Testis (tissue), 3 donors: ENCODE data around the gene SHC4. TPM values are rescaled to one million over a fixed set of nuclear protein-coding genes. Genes with fewer than 3 reads are reported as not detected.

Experiments used
- DNase-seq: peaks from one replicate; pipeline ENCODE4 v3.0.0-alpha.2; 2019
- H3K27ac ChIP-seq, 2 donors: fragments of 200-600 bp; sonication (generic); one replicate each; pipeline ENCODE4 v1.5.1; 2019
- H3K27me3 ChIP-seq: fragments of 200-600 bp; sonication (generic); one replicate; pipeline ENCODE4 v1.5.1; 2019
- H3K36me3 ChIP-seq: fragments of 200-600 bp; sonication (generic); one replicate; pipeline ENCODE4 v1.5.1; 2017; ENCODE audit warnings: low read depth; ENCODE audit errors: missing control alignments
- H3K4me1 ChIP-seq: fragments of 200-600 bp; sonication (generic); one replicate; pipeline ENCODE4 v1.5.1; 2019
- H3K4me3 ChIP-seq, 2 donors: fragments of 200-600 bp; sonication (generic); one replicate each; pipeline ENCODE4 v1.5.1; 2017 to 2019
- H3K9me3 ChIP-seq: fragments of 200-600 bp; sonication (generic); one replicate; pipeline ENCODE4 v1.5.1; 2017
- CTCF ChIP-seq, 3 experiments: fragments of 450-650 bp in 2 of 3; fragments of 200-600 bp in 1 of 3; sonication (generic) in 1 of 3; IDR thresholded peaks; one replicate each; pipeline ENCODE4 v1.5.1; 2016 to 2019; ENCODE audit warnings: antibody characterized with exemption in 3 of 3, mild to moderate bottlenecking in 2 of 3, moderate library complexity in 1 of 3
- POLR2A ChIP-seq: fragments of 450-650 bp; IDR thresholded peaks from one replicate; pipeline ENCODE4 v1.6.1; 2017; ENCODE audit warnings: antibody characterized with exemption, mild to moderate bottlenecking, moderate library complexity
- WGBS, 2 donors: methylation state at CpG; one replicate each; pipeline ENCODE4 v1.1.5; 2018; 5-methylcytosine and 5-hydroxymethylcytosine counted together
- intact Hi-C: fragments of 100-400 bp; cut with DNase I; formaldehyde crosslinking; loops from one replicate; pipeline ENCODE4 v1.15.1; 2023; ENCODE audit warnings: low total_unique reads
- polyA plus RNA-seq: library from polyadenylated mRNA; stranded (reverse); fragments of 350-450 nt; fragmentation: Illumina TruSeq; extraction: RNeasy Lipid Tissue Mini Kit (QIAGEN cat#74804); gene quantifications from one replicate; pipeline ENCODE4 v1.2.3, GENCODE V29; 2014; ENCODE audit warnings: low read depth, low replicate concordance; ENCODE audit not compliant: insufficient read depth
- total RNA-seq, 2 donors: library from RNA; depleted of rRNA; stranded (reverse); fragments of >200 nt; gene quantifications; one replicate each; pipeline ENCODE4 v1.2.3, GENCODE V29; 2016

The SHC4 gene
- total and polyA plus RNA-seq, 3 donors from 2014 or later, result 22.7 to 70.4 (median 52.0) TPM

- 100% methylated on average over 1 of the region's 1 CpG for WGBS, 2 donors
- Histone ChIP-seq H3K4me3 (no peak overlapping the region), H3K27ac (no peak overlapping the region), H3K9me3 (no peaks in the 10 kb centered on the region), H3K27me3 (no peaks in the 10 kb centered on the region), H3K36me3 (no peaks in the 10 kb centered on the region), H3K4me1 (no peaks in the 10 kb centered on the region)
- intact Hi-C loops, result no loop called here
- no peak for DNase-seq
- TF ChIP-seq CTCF (IDR thresholded peaks at IDR 0.05) (no peak), POLR2A (no peak)
Measured at GRCh38 chr15:48992545-48992944, 28.8 kb upstream of the SHC4 start.

- Histone ChIP-seq H3K27me3 (no peaks in the 10 kb centered on the region), H3K36me3 (no peaks in the 10 kb centered on the region), H3K9me3 (no peaks in the 10 kb centered on the region), H3K4me1 (no peaks in the 10 kb centered on the region), H3K4me3 (no peak overlapping the region), H3K27ac (no peak overlapping the region)
- 95 to 96% methylated on average over 6 of the region's 6 CpGs for whole genome bisulfite sequencing, 2 donors
- intact Hi-C loops, result no loop called here
- DNase-seq, result no peak
- no peak for TF ChIP-seq POLR2A
- TF ChIP-seq CTCF (IDR thresholded peaks at IDR 0.05), result no peak
Measured at GRCh38 chr15:48992096-48992495, 28.4 kb upstream of the SHC4 start.

GRCh38 chr15:48989170-48989569, 25.5 kb upstream of the SHC4 start:
- no peak overlapping the region for H3K27ac ChIP-seq
- no peaks in the 10 kb centered on the region for H3K27me3 ChIP-seq
- no peaks in the 10 kb centered on the region for H3K9me3 ChIP-seq
- 81 to 95% methylated on average over 1 of the region's 1 CpG for WGBS, 2 donors
- H3K4me3 ChIP-seq, result no peak overlapping the region
- DNase-seq, result no peak
- H3K4me1 ChIP-seq, result peaks cover 4% of the 10 kb centered on the region
- intact Hi-C loops, result no loop called here
- TF ChIP-seq CTCF (IDR thresholded peaks at IDR 0.05) (no peak), POLR2A (no peak)
- no peaks in the 10 kb centered on the region for H3K36me3 ChIP-seq

- intact Hi-C loops, result no loop called here
- Histone ChIP-seq H3K36me3 (no peaks in the 10 kb centered on the region), H3K27ac (no peak overlapping the region), H3K27me3 (no peaks in the 10 kb centered on the region), H3K4me3 (no peak overlapping the region), H3K9me3 (no peaks in the 10 kb centered on the region), H3K4me1 (peaks cover 10% of the 10 kb centered on the region)
- TF ChIP-seq POLR2A (no peak), CTCF (IDR thresholded peaks at IDR 0.05) (no peak)
- DNase-seq, result no peak
Measured at GRCh38 chr15:48987142-48987541, 23.4 kb upstream of the SHC4 start.

DNA sequence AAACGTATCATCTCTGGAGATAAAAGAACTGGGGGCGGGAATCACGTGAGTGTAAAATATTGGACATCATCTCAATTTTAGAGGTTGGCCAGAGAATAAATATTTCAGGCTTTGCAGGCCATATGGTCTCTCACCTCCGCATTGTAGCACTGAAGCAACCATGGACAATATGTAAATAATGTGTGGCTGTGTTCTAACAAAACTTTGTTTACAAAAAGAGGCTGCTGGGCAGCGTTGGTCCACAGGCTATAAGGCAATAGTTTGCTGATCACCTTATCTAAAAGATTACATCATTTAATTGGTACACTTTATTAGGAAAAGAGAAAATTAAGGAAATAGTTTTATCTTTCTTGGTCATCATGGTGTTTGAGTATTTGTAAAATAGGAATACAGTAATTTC, 22.5 kb upstream of the SHC4 start:
- no peak for DNase-seq
- no peaks in the 10 kb centered on the region for H3K36me3 ChIP-seq
- no peaks in the 10 kb centered on the region for H3K9me3 ChIP-seq
- 69 to 72% methylated on average over 5 of the region's 5 CpGs for WGBS, 2 donors
- no peaks in the 10 kb centered on the region for H3K27me3 ChIP-seq
- no peak for TF ChIP-seq POLR2A
- TF ChIP-seq CTCF (IDR thresholded peaks at IDR 0.05), result no peak
- H3K4me1 ChIP-seq, result peaks cover 10% of the 10 kb centered on the region
- H3K4me3 ChIP-seq, result no peak overlapping the region
- H3K27ac ChIP-seq, result no peak overlapping the region
- intact Hi-C loops, result no loop called here
